Fibroblast of the conjunctiva (primary cell): Measurements from ENCODE around the gene ATP8A2.

Source experiments
- DNase-seq: peaks from one replicate; pipeline ENCODE4 v3.0.0-alpha.2; 2010; ENCODE audit warnings: low read depth

Gene ATP8A2

GRCh38 chr13:25731536-25731935 lies 359.8 kb downstream of the ATP8A2 start:
- no peak for DNase-seq

GRCh38 chr13:25732111-25732865 lies 360.5 kb downstream of the ATP8A2 start:
- DNase-seq: no peak

GRCh38 chr13:25733001-25733491 lies 361.3 kb downstream of the ATP8A2 start:
- DNase-seq: no peak

- no peak for DNase-seq
Observed at GRCh38 chr13:25733696-25734435, 362.1 kb downstream of the ATP8A2 start.

- no peak for DNase-seq
Observed at GRCh38 chr13:25738342-25739196, 366.8 kb downstream of the ATP8A2 start.

- DNase-seq: no peak
Observed at GRCh38 chr13:25739376-25739775, 367.6 kb downstream of the ATP8A2 start.

- no peak for DNase-seq
Observed at GRCh38 chr13:25741796-25742195, 370.0 kb downstream of the ATP8A2 start.

- DNase-seq: no peak
Observed at GRCh38 chr13:25742220-25742619, 370.4 kb downstream of the ATP8A2 start.

- no peak for DNase-seq
Observed at GRCh38 chr13:25743421-25743820, 371.6 kb downstream of the ATP8A2 start.

- no peak for DNase-seq
Observed at GRCh38 chr13:25744178-25744577, 372.4 kb downstream of the ATP8A2 start.

- DNase-seq: no peak
Observed at GRCh38 chr13:25746131-25746530, 374.4 kb downstream of the ATP8A2 start.

GRCh38 chr13:25752957-25753551 lies 381.3 kb downstream of the ATP8A2 start:
- DNase-seq: peak; percentile 87

- DNase-seq: no peak
Observed at GRCh38 chr13:25753976-25754375, 382.2 kb downstream of the ATP8A2 start.

- no peak for DNase-seq
Observed at GRCh38 chr13:25756251-25756650, 384.5 kb downstream of the ATP8A2 start.

GRCh38 chr13:25756912-25757311 lies 385.1 kb downstream of the ATP8A2 start:
- DNase-seq: no peak

- DNase-seq: no peak
Observed at GRCh38 chr13:25761041-25761440, 389.3 kb downstream of the ATP8A2 start.

GRCh38 chr13:25762281-25762680 lies 390.5 kb downstream of the ATP8A2 start:
- DNase-seq: no peak

GRCh38 chr13:25762795-25763377 lies 391.1 kb downstream of the ATP8A2 start:
- DNase-seq: no peak

- no peak for DNase-seq
Observed at GRCh38 chr13:25764378-25764777, 392.6 kb downstream of the ATP8A2 start.

- no peak for DNase-seq
Observed at GRCh38 chr13:25765266-25765665, 393.5 kb downstream of the ATP8A2 start.

- no peak for DNase-seq
Observed at GRCh38 chr13:25766576-25766975, 394.8 kb downstream of the ATP8A2 start.

GRCh38 chr13:25766991-25767390 lies 395.2 kb downstream of the ATP8A2 start:
- DNase-seq: no peak
